ENCODE results near the gene MTHFSD. TPM values are rescaled to one million over a fixed set of nuclear protein-coding genes. Genes with fewer than 3 reads are reported as not detected.
A peak's percentile ranks its signal among the peaks of the same experiment; 100 is the strongest.

MTHFSD gene
- total RNA-seq, 2 experiments from 2014 or later: 7.3 to 7.9 TPM

GRCh38 chr16:86519649-86520316, 35.3 kb downstream of the MTHFSD start:
- no peaks in the 10 kb centered on the region for H3K36me3 Mint-ChIP-seq (ENCODE audit: low read depth)
- H3K4me3 Mint-ChIP-seq: no peak overlapping the region
- ChIA-PET CTCF (no interaction called here), POLR2A (no interaction called here)
- Histone ChIP-seq H3K4me3 (ENCODE audit: low read length) (peak overlapping the region; percentile 27), H3K36me3 (ENCODE audit: insufficient read depth, low read length) (no peaks in the 10 kb centered on the region), H3K4me1 (ENCODE audit: insufficient read depth, low read length) (peaks cover 13% of the 10 kb centered on the region), H3K27ac (ENCODE audit: low read depth in 1 of 2, low read length in 2 of 2) (no peak overlapping the region), H3K27me3 (ENCODE audit: control insufficient read depth in 1 of 2, insufficient read depth in 2 of 2, low read length in 2 of 2) (peaks cover 52 to 64% of the 10 kb centered on the region in 2 experiments), H3K9me3 (ENCODE audit: control insufficient read depth in 1 of 2, insufficient read depth in 1 of 2, low read length in 2 of 2) (peaks cover 0 to 27% of the 10 kb centered on the region in 2 experiments)
- no peaks in the 10 kb centered on the region for H3K9me3 Mint-ChIP-seq
- intact Hi-C loops (cut with DNase I, micrococcal nuclease): loop anchor here (1.0 to 10.0 kb wide), 4 partner anchors 178 to 700 kb away; no protein-coding TSS in a partner anchor
- ATAC-seq (ENCODE audit: poor library complexity): peak; percentile 59
- H3K4me1 Mint-ChIP-seq (ENCODE audit: low read depth): peaks cover 10% of the 10 kb centered on the region
- TF ChIP-seq CTCF (IDR thresholded peaks at IDR 0.05): peak; percentile 93
- peaks cover 54% of the 10 kb centered on the region for H3K27me3 Mint-ChIP-seq
- no peak overlapping the region for H3K27ac Mint-ChIP-seq
- peak; percentile 22 to 79 (median 38) for DNase-seq

- Mint-ChIP-seq H3K27me3 (peaks cover 61% of the 10 kb centered on the region), H3K27ac (no peak overlapping the region), H3K4me3 (no peak overlapping the region), H3K36me3 (ENCODE audit: low read depth) (no peaks in the 10 kb centered on the region), H3K4me1 (ENCODE audit: low read depth) (peaks cover 15% of the 10 kb centered on the region), H3K9me3 (no peaks in the 10 kb centered on the region)
- intact Hi-C loops (cut with DNase I, micrococcal nuclease): loop anchor here in 1 of 2 experiments (10.0 kb wide), 1 partner anchor 694 kb away; no protein-coding TSS in a partner anchor
- Histone ChIP-seq H3K4me3 (ENCODE audit: low read length) (no peak overlapping the region), H3K27me3 (ENCODE audit: control insufficient read depth in 1 of 2, insufficient read depth in 2 of 2, low read length in 2 of 2) (peaks cover 52 to 68% of the 10 kb centered on the region in 2 experiments), H3K27ac (ENCODE audit: low read depth in 1 of 2, low read length in 2 of 2) (no peak overlapping the region), H3K9me3 (ENCODE audit: control insufficient read depth in 1 of 2, insufficient read depth in 1 of 2, low read length in 2 of 2) (peaks cover 0 to 27% of the 10 kb centered on the region in 2 experiments), H3K36me3 (ENCODE audit: insufficient read depth, low read length) (no peaks in the 10 kb centered on the region), H3K4me1 (ENCODE audit: insufficient read depth, low read length) (peaks cover 13% of the 10 kb centered on the region)
- DNase-seq: no peak
- ATAC-seq (ENCODE audit: poor library complexity): no peak
- ChIA-PET POLR2A (no interaction called here), CTCF (no interaction called here)
- TF ChIP-seq CTCF (IDR thresholded peaks at IDR 0.05): no peak
These were observed 35.9 kb downstream of the MTHFSD start for GRCh38 chr16:86519007-86519648.

GRCh38 chr16:86517652-86518258, 37.3 kb downstream of the MTHFSD start:
- Mint-ChIP-seq H3K27ac (no peak overlapping the region), H3K9me3 (no peaks in the 10 kb centered on the region), H3K27me3 (peaks cover 74% of the 10 kb centered on the region), H3K4me1 (ENCODE audit: low read depth) (peaks cover 21% of the 10 kb centered on the region), H3K4me3 (no peak overlapping the region), H3K36me3 (ENCODE audit: low read depth) (no peaks in the 10 kb centered on the region)
- Histone ChIP-seq H3K27me3 (ENCODE audit: control insufficient read depth in 1 of 2, insufficient read depth in 2 of 2, low read length in 2 of 2) (peaks cover 64 to 79% of the 10 kb centered on the region in 2 experiments), H3K4me3 (ENCODE audit: low read length) (no peak overlapping the region), H3K36me3 (ENCODE audit: insufficient read depth, low read length) (no peaks in the 10 kb centered on the region), H3K9me3 (ENCODE audit: control insufficient read depth in 1 of 2, insufficient read depth in 1 of 2, low read length in 2 of 2) (peaks cover 0 to 25% of the 10 kb centered on the region in 2 experiments), H3K4me1 (ENCODE audit: insufficient read depth, low read length) (peaks cover 13% of the 10 kb centered on the region), H3K27ac (ENCODE audit: low read depth in 1 of 2, low read length in 2 of 2) (no peak overlapping the region)
- ChIA-PET POLR2A (no interaction called here), CTCF (no interaction called here)
- intact Hi-C loops (cut with DNase I, micrococcal nuclease): loop anchor here in 1 of 2 experiments (10.0 kb wide), 1 partner anchor 693 kb away; no protein-coding TSS in a partner anchor
- TF ChIP-seq CTCF (IDR thresholded peaks at IDR 0.05): no peak
- ATAC-seq (ENCODE audit: poor library complexity) (no peak), DNase-seq (peak in 2 of 14 experiments; percentile 21 to 28)
